MM.1S (cell line): ENCODE measurements around the gene RHOBTB3.
"Not testable (repeated sequence)": the region's sequence is repeated elsewhere in the genome, so short reads cannot be mapped to it uniquely, and the experiment has no call there.

Experiments
- DNase-seq: peaks from one replicate; pipeline ENCODE4 v3.0.0-alpha.2; 2015
- H2AFZ ChIP-seq: fragments of 300-600 bp; sonication (generic); 2 replicates; pipeline ENCODE4 v1.6.0; 2016; ENCODE audit warnings: antibody characterized with exemption, low read length
- H3F3A ChIP-seq: fragments of 300-600 bp; sonication (generic); 2 replicates; pipeline ENCODE4 v1.6.1; 2016; ENCODE audit warnings: mild to moderate bottlenecking, antibody characterized with exemption, low read length, moderate library complexity, mixed read lengths; ENCODE audit not compliant: insufficient read depth
- H3K27ac ChIP-seq: fragments of 300-600 bp; sonication (generic); 2 replicates; pipeline ENCODE4 v1.5.1; 2016; ENCODE audit warnings: mild to moderate bottlenecking, low read length
- H3K27me3 ChIP-seq: fragments of 300-600 bp; sonication (generic); replicated peaks from 2 replicates; pipeline ENCODE4 v1.6.0; 2016; ENCODE audit warnings: low read length; ENCODE audit not compliant: insufficient read depth
- H3K36me3 ChIP-seq: fragments of 300-600 bp; sonication (generic); replicated peaks from 2 replicates; pipeline ENCODE4 v1.6.1; 2016; ENCODE audit warnings: mild to moderate bottlenecking, low read length, mixed read lengths; ENCODE audit not compliant: insufficient read depth
- H3K4me1 ChIP-seq: fragments of 300-600 bp; sonication (generic); 2 replicates; pipeline ENCODE4 v1.6.1; 2016; ENCODE audit warnings: low read length, mixed read lengths
- H3K4me2 ChIP-seq: fragments of 300-600 bp; sonication (generic); 2 replicates; pipeline ENCODE4 v1.6.0; 2016; ENCODE audit warnings: low read depth, low read length
- H3K4me3 ChIP-seq: fragments of 300-600 bp; sonication (generic); 2 replicates; pipeline ENCODE4 v1.5.1; 2016; ENCODE audit warnings: low read length, mixed read lengths
- H3K79me2 ChIP-seq: fragments of 300-600 bp; sonication (generic); 2 replicates; pipeline ENCODE4 v1.6.1; 2016; ENCODE audit warnings: mixed run types, low read length, mixed read lengths
- H3K9ac ChIP-seq: fragments of 300-600 bp; sonication (generic); 2 replicates; pipeline ENCODE4 v1.6.1; 2016; ENCODE audit warnings: low read length, mixed read lengths
- H3K9me2 ChIP-seq: fragments of 300-600 bp; sonication (generic); replicated peaks from 2 replicates; pipeline ENCODE4 v1.6.1; 2016; ENCODE audit warnings: mild to moderate bottlenecking, low read length, mixed read lengths; ENCODE audit not compliant: insufficient read depth
- H3K9me3 ChIP-seq: fragments of 300-600 bp; sonication (generic); replicated peaks from 2 replicates; pipeline ENCODE4 v1.6.1; 2016; ENCODE audit warnings: mild to moderate bottlenecking, low read length, mixed read lengths; ENCODE audit not compliant: insufficient read depth
- H4K20me1 ChIP-seq: fragments of 300-600 bp; sonication (generic); 2 replicates; pipeline ENCODE4 v1.6.1; 2016; ENCODE audit warnings: mild to moderate bottlenecking, low read length, moderate library complexity, mixed read lengths; ENCODE audit not compliant: insufficient read depth
- CTCF ChIP-seq: fragments of 300-600 bp; sonication (generic); IDR thresholded peaks from 2 replicates; pipeline ENCODE4 v1.5.1; 2016; ENCODE audit warnings: antibody characterized with exemption, low read length, mixed read lengths
- EZH2 ChIP-seq: fragments of 300-600 bp; sonication (generic); optimal IDR thresholded peaks from 2 replicates; pipeline ENCODE3; 2017; ENCODE audit warnings: low read depth, mild to moderate bottlenecking, antibody characterized with exemption, low read length, mixed read lengths
- EZH2phosphoT487 ChIP-seq: fragments of 300-600 bp; sonication (generic); IDR thresholded peaks from 2 replicates; pipeline ENCODE4 v1.6.1; 2018; ENCODE audit warnings: antibody characterized with exemption, low read length

The RHOBTB3 gene

GRCh38 chr5:95704150-95704549, 27.0 kb upstream of the RHOBTB3 start:
- Histone ChIP-seq H3K4me1 (no peaks in the 10 kb centered on the region), H3K36me3 (no peaks in the 10 kb centered on the region), H3K79me2 (no peaks in the 10 kb centered on the region), H2AFZ (no peak overlapping the region), H3K9ac (no peak overlapping the region), H3K9me2 (no peaks in the 10 kb centered on the region), H3K4me2 (no peak overlapping the region), H4K20me1 (no peaks in the 10 kb centered on the region), H3F3A (no peaks in the 10 kb centered on the region), H3K27ac (no peak overlapping the region), H3K27me3 (no peaks in the 10 kb centered on the region), H3K9me3 (no peaks in the 10 kb centered on the region), H3K4me3 (no peak overlapping the region)
- TF ChIP-seq EZH2 (no peak), EZH2phosphoT487 (no peak), CTCF (no peak)
- DNase-seq: no peak

GRCh38 chr5:95706196-95706595, 24.9 kb upstream of the RHOBTB3 start:
- not testable (repeated sequence) for H3K9me3 ChIP-seq, H3F3A ChIP-seq, H4K20me1 ChIP-seq, H2AFZ ChIP-seq, H3K4me1 ChIP-seq, DNase-seq, H3K4me2 ChIP-seq, H3K79me2 ChIP-seq, H3K36me3 ChIP-seq, H3K4me3 ChIP-seq, H3K27ac ChIP-seq, H3K9me2 ChIP-seq, H3K9ac ChIP-seq, H3K27me3 ChIP-seq

- no peak overlapping the region for H3K4me2 ChIP-seq
- no peaks in the 10 kb centered on the region for H3K4me1 ChIP-seq
- H4K20me1 ChIP-seq: no peaks in the 10 kb centered on the region
- H3F3A ChIP-seq: no peaks in the 10 kb centered on the region
- no peaks in the 10 kb centered on the region for H3K27me3 ChIP-seq
- no peaks in the 10 kb centered on the region for H3K36me3 ChIP-seq
- no peak for DNase-seq
- no peaks in the 10 kb centered on the region for H3K9me2 ChIP-seq
- TF ChIP-seq EZH2phosphoT487: no peak
- TF ChIP-seq EZH2: no peak
- H3K4me3 ChIP-seq: no peak overlapping the region
- no peaks in the 10 kb centered on the region for H3K79me2 ChIP-seq
- H3K9me3 ChIP-seq: no peaks in the 10 kb centered on the region
- no peak overlapping the region for H3K9ac ChIP-seq
- no peak overlapping the region for H3K27ac ChIP-seq
- no peak overlapping the region for H2AFZ ChIP-seq
These were observed 24.1 kb upstream of the RHOBTB3 start for GRCh38 chr5:95707055-95707454.

GRCh38 chr5:95707534-95708188, 23.5 kb upstream of the RHOBTB3 start:
- H3K27me3 ChIP-seq, DNase-seq, H3K4me1 ChIP-seq, H3K9me2 ChIP-seq, H3K27ac ChIP-seq, H3K4me3 ChIP-seq, H3K79me2 ChIP-seq, H3F3A ChIP-seq, H4K20me1 ChIP-seq, H3K4me2 ChIP-seq, H3K36me3 ChIP-seq, H2AFZ ChIP-seq, H3K9me3 ChIP-seq, H3K9ac ChIP-seq: not testable (repeated sequence)

GRCh38 chr5:95708876-95709275, 22.3 kb upstream of the RHOBTB3 start:
- TF ChIP-seq EZH2phosphoT487: no peak
- no peak for TF ChIP-seq CTCF
- no peak for TF ChIP-seq EZH2
- Histone ChIP-seq H3K4me1 (no peaks in the 10 kb centered on the region), H3F3A (no peaks in the 10 kb centered on the region), H3K4me3 (no peak overlapping the region), H3K36me3 (no peaks in the 10 kb centered on the region), H3K9me2 (no peaks in the 10 kb centered on the region), H2AFZ (no peak overlapping the region), H3K9ac (no peak overlapping the region), H3K9me3 (no peaks in the 10 kb centered on the region), H3K27me3 (no peaks in the 10 kb centered on the region), H3K79me2 (no peaks in the 10 kb centered on the region), H3K27ac (no peak overlapping the region), H4K20me1 (no peaks in the 10 kb centered on the region), H3K4me2 (no peak overlapping the region)
- no peak for DNase-seq
